Measurements from ENCODE around the gene CCDC57.

The CCDC57 gene

DNA sequence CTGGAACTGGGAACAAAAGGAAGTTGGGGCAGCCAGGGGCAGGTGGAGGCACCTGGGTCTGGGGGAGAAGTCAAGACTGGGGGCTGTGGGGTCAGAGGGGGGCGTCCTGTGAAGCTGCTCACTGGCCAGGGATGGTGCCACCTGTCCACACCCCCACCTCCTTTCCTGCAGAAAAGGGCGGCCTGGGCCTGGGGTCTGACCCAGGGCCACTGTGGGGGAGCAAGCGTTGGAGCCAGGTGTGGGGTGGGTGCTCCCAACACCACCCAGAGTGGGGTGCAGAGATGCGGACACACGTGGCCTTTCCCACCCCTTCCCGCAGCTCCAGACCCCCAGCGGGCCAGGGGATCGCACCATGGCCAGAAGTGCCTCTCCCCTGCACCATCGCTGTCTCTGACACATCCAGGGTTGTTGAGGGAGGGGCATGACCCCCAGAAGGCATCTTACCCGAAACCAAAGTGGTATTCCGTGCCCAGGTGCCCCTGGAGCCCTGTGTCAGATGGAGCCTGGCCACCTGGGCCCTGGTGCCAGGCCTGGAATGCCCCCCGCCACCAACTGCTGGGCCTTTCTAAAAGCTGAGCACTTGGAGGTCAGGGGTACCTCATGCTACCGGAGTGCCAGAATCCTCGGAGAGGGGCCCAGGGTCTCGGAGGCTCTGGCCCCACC lies 13.6 kb upstream of the CCDC57 start:
- in situ Hi-C loops (cut with HindIII; ENCODE audit: low pct_ligation_motif_present, low sequenced_read_pairs): no loop called here
- no peak overlapping the region for H3K27ac ChIP-seq
- TF ChIP-seq, protein P1, sequence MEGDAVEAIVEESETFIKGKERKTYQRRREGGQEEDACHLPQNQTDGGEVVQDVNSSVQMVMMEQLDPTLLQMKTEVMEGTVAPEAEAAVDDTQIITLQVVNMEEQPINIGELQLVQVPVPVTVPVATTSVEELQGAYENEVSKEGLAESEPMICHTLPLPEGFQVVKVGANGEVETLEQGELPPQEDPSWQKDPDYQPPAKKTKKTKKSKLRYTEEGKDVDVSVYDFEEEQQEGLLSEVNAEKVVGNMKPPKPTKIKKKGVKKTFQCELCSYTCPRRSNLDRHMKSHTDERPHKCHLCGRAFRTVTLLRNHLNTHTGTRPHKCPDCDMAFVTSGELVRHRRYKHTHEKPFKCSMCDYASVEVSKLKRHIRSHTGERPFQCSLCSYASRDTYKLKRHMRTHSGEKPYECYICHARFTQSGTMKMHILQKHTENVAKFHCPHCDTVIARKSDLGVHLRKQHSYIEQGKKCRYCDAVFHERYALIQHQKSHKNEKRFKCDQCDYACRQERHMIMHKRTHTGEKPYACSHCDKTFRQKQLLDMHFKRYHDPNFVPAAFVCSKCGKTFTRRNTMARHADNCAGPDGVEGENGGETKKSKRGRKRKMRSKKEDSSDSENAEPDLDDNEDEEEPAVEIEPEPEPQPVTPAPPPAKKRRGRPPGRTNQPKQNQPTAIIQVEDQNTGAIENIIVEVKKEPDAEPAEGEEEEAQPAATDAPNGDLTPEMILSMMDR (IDR thresholded peaks at IDR 0.05; ENCODE audit: low read depth, low read length, missing control alignments): no peak
- no peak for DNase-seq
- no peak overlapping the region for H3K4me3 ChIP-seq (ENCODE audit: low read depth, low read length)
- no peaks in the 10 kb centered on the region for H3K36me3 ChIP-seq (replicated peaks)
- no peaks in the 10 kb centered on the region for H3K27me3 ChIP-seq (replicated peaks)

DNA sequence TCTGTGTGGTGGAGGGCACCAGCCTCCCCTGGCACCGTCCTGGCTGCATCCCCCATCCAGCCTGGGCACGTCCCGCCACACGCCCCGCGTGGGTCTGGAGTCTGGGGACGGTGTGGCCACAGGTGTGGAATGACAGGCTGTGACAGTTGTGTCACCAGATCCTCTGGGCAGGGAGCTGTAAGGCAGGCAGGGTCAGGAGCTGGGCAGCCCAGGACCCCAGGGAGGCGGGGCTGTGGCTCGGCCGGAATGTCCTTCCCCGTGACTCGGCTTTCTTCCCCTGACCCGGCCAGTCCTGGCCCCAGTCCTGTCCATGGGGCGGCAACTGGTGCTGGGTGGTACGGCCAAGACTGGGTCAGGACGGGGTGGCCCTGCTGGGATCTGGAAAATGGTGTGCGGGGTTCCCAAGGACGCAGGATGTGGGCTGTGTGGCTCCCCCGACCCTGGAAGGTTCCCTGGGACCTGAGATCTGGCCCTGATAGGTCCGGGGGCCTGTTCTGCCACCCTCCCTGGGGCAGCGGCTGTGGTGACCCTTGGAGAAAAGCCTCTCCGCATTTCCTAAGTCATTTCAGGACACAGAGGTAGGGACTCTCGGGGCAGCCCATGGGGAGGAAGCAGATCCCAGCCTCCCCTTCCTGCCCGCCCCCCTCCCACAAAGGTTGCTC lies 12.9 kb upstream of the CCDC57 start:
- in situ Hi-C loops (cut with HindIII; ENCODE audit: low pct_ligation_motif_present, low sequenced_read_pairs): no loop called here
- TF ChIP-seq, protein P1 (IDR thresholded peaks at IDR 0.05; ENCODE audit: low read depth, low read length, missing control alignments): no peak
- Histone ChIP-seq H3K36me3 (replicated peaks) (no peaks in the 10 kb centered on the region), H3K27me3 (replicated peaks) (no peaks in the 10 kb centered on the region), H3K4me3 (ENCODE audit: low read depth, low read length) (no peak overlapping the region), H3K27ac (no peak overlapping the region)
- no peak for DNase-seq

DNA sequence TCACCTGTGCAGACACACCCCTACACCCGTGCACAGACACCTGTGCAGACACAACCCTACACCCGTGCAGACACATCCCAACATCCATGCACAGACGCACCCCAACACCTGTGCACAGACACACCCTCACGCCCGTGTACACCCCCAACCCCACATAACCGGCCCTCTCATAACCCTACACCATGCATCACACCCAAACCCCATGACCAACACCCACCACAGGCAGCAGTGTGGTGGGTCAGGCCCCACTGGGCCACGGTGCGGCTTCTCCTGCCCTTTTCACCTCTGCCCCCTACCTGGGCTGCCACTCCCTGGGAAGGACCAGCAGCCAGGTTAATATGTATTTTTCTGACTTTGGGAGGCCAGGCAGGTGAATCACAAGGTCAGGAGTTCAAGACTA lies 12.0 kb upstream of the CCDC57 start:
- H3K4me3 ChIP-seq (ENCODE audit: low read depth, low read length): no peak overlapping the region
- TF ChIP-seq, protein P1 (IDR thresholded peaks at IDR 0.05; ENCODE audit: low read depth, low read length, missing control alignments): no peak
- H3K27ac ChIP-seq: no peak overlapping the region
- no peak for DNase-seq
- no peaks in the 10 kb centered on the region for H3K36me3 ChIP-seq (replicated peaks)
- no peaks in the 10 kb centered on the region for H3K27me3 ChIP-seq (replicated peaks)
- in situ Hi-C loops (cut with HindIII; ENCODE audit: low pct_ligation_motif_present, low sequenced_read_pairs): no loop called here

DNA sequence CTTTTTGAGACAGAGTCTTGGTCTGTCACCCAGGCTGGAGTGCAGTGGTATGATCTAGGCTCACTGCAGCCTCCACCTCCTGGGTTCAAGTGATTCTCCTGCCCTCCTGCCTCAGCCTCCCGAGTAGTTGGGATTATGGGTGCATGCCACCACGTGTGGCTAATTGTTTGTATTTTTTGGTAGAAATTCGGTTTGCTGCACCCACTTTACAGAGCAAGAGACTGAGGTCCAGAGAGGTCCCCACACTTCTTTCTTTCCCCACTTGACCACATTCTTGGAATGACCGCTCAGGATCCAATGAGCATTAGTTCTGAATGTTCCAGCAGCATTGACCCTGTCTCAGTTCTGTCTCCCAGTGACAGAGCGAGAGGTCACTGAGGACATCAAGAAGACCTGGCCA lies 10.9 kb upstream of the CCDC57 start:
- H3K27ac ChIP-seq: no peak overlapping the region
- in situ Hi-C loops (cut with HindIII; ENCODE audit: low pct_ligation_motif_present, low sequenced_read_pairs): no loop called here
- H3K36me3 ChIP-seq (replicated peaks): no peaks in the 10 kb centered on the region
- no peak for DNase-seq
- H3K27me3 ChIP-seq (replicated peaks): no peaks in the 10 kb centered on the region
- no peak overlapping the region for H3K4me3 ChIP-seq (ENCODE audit: low read depth, low read length)
- TF ChIP-seq, protein P1 (IDR thresholded peaks at IDR 0.05; ENCODE audit: low read depth, low read length, missing control alignments): no peak

DNA sequence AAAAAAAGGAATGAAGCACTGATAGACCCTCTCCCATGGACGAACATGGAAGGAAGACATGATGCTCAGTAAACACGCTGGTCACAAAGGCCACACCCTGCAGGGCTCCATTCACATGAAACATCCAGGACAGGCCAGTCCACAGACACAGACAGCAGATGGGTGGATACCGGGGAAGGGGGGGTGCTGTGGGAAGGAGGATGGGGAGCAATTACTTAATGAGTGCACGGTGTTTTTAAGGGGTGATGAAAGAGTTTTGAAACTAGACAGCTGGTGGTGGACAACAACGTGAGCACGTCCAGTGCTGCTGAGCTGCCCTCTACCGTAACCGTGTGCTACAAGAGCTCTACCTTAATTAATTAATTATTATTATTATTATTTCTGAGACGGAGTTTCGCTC lies 10.2 kb upstream of the CCDC57 start:
- H3K27me3 ChIP-seq (replicated peaks): no peaks in the 10 kb centered on the region
- no peak overlapping the region for H3K27ac ChIP-seq
- no peak overlapping the region for H3K4me3 ChIP-seq (ENCODE audit: low read depth, low read length)
- in situ Hi-C loops (cut with HindIII; ENCODE audit: low pct_ligation_motif_present, low sequenced_read_pairs): no loop called here
- no peak for DNase-seq
- TF ChIP-seq, protein P1 (IDR thresholded peaks at IDR 0.05; ENCODE audit: low read depth, low read length, missing control alignments): no peak
- H3K36me3 ChIP-seq (replicated peaks): no peaks in the 10 kb centered on the region
